GM19395 (cell line): ENCODE results near the gene F2R.

Experiments
- ATAC-seq: cut with Tn5 transposase; IDR thresholded peaks from one replicate; pipeline ENCODE4 v1.9.1; 2021; ENCODE audit warnings: mild to moderate bottlenecking, moderate library complexity; ENCODE audit not compliant: unreplicated experiment

F2R gene

GRCh38 chr5:76690037-76690679, 25.8 kb upstream of the F2R start:
- ATAC-seq, result no peak

- ATAC-seq, result no peak
These were observed 25.0 kb upstream of the F2R start for GRCh38 chr5:76690704-76691466.

- ATAC-seq, result no peak
These were observed 24.3 kb upstream of the F2R start for GRCh38 chr5:76691467-76692273.

GRCh38 chr5:76692274-76692540, 23.7 kb upstream of the F2R start:
- ATAC-seq, result no peak

DNA sequence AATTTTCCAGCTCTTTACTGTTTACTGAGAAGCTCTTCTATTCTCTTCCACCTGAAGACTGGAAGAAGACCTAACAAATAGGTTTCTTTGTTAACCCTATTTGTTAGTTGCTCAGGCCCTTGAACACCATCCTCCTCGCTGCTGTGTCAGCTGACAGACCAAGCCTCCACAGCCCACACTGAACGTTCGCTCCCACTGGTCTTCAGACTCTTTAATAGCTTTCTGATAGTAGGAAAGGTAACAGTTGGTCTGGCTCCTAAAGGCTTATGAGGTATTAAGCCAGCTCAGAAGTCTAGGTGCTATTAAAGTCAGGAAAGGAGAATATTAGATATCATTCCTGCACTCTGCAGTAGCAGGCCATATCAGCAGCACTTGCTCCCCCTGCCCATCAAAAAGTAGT, 23.3 kb upstream of the F2R start:
- no peak for ATAC-seq

DNA sequence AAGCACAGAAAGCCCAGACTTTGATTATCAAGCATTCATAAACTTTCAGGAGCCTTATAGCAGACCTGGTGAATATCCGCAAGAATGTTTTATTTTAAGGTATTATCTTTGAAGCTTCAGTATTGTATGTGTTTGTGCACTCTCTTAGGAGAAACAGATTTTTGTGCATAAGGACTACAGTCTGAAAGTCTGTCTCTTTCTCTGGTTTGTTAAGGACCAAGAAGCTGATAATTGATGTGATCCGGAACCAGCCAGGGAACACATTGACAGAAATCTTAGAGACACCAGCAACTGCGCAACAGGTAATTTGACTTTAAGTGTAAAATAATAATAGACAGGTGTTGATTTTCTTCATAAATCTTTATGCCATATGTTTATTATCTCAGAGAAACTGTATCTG, 22.8 kb upstream of the F2R start:
- ATAC-seq, result no peak

DNA sequence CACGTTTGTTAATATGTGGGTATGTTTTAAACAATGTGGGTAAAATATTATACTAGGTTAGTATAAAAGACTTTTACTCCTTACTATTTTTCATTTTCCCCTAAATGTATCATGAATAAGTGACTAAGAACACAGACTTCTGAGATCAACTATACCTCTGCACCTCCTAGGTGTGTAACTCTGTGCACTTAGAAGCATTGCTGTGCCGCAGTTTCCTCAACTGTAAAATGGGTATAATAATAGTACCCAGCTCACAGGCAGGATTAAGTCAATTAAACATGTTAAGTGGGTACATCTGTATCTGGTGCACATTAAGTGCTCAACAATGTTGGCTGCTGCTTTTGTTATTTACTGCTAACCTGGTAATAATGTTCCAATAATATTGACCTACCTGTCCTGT, 21.6 kb upstream of the F2R start:
- ATAC-seq, result no peak

DNA sequence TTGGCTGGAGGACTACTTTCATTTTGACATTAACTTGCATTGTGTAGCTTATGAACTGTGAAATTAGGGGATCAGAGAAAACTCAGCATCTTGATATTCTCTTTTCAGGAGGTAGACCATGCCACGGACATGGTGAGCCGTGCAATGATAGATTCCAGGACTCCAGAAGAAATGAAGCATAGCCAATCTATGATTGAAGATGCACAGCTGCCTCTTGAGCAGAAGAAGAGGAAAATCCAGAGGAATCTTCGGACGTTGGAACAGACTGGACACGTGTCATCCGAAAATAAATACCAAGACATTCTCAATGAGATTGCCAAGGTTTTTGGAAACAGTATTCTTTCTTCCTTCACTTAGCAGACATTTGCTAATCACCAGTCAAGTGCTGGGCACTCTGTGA, 20.6 kb upstream of the F2R start:
- no peak for ATAC-seq

- no peak for ATAC-seq
These were observed 19.7 kb upstream of the F2R start for GRCh38 chr5:76696251-76696650.

DNA sequence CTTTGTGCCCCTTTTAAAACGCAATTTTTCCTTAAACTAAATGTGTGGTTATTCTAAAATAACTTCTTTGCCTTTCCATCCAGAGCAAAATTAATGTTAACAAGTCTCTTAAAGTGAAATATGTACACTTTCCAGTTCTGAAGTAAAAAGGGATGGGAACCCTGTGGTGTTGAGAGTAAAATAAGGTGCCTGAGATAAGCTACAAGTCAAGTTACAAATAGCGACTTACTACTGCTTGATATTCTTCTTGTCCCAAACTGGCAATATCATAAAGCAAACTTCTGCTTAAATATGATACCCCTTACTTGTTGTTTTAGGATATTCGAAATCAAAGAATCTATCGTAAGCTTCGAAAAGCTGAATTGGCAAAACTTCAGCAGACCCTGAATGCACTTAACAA, 18.3 kb upstream of the F2R start:
- no peak for ATAC-seq

- no peak for ATAC-seq
These were observed 15.4 kb upstream of the F2R start for GRCh38 chr5:76700571-76700970.

DNA sequence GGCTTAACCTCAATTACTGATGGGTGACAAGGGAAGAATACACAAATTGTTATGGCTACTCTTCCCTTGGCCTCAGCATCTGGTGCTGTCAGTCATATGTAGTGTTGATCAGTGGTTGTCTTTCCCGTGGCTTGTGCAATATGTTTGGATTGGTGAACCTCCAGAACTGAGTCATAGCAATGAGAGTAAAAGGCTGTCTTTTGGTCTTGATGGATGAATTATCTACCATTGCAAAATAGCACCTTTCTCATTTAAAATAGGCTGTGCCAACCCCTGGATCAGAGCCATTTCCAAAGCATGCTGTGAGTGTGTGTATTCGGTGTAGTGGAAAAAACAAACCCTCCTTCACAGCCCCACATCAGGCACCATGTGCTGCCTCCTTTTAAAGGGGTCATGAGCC, 14.6 kb upstream of the F2R start:
- no peak for ATAC-seq

GRCh38 chr5:76703707-76704106, 12.2 kb upstream of the F2R start:
- ATAC-seq, result no peak

DNA sequence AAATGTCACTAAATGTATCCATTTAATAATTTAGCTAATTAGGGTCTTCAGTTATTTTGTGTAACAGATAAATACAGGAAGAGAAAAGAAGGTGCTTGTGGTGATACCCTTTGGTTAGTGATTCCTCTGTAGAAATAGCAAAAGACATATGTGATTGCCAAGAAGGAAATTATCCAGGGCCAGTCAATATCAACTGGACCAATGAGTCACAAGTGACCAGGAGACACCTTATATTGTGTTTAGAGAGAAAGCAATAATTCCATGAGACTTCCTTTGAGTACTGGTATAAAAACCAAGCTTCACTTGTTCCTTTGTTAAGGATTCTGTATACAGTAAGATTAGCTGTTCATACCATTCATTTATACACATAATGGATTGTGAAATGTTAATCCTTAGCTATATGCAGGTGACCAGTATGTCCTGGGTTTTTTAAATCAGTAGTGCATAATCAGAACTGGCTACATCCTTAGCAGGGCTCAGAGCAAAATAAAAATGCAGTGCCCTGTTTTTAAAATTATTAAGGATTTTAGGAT, 11.7 kb upstream of the F2R start:
- ATAC-seq, result no peak

DNA sequence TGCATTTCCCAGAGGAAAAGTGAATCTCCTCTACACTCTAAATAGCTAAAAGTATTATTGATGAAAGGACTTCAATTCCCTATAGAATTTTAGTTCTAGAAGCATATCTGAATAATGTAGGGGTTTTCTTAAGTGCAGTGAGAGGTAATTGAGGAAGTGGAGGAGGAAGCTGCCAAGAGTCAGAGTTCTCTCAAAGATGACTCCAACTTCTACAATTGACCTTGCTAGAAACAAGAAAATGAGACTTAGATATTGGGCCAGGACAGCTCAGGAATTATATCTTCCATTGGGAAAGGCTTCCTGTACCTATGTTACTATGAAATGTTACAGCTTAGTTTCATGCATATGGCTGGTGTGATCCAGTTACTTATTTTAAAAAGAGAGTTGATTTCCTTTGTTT, 10.4 kb upstream of the F2R start:
- ATAC-seq, result no peak

DNA sequence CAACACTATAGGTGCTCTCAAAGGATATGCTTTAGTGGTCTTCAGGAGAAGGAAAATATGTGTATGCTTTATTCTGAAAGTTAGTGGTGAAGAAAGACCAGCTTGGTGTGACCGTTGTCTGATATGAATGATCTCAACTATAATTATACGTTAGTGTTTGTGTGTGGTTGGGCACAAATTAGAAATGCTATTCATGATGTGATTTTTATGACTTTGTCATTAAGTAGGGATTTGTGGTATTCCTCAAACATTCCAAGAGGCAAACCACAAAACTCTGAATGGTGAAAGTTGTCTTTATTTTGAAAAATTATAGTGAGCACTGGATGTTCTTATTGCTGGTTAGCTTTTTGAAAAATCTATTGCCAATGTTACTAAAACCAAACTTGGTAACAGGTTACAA, 6.2 kb upstream of the F2R start:
- ATAC-seq, result no peak

DNA sequence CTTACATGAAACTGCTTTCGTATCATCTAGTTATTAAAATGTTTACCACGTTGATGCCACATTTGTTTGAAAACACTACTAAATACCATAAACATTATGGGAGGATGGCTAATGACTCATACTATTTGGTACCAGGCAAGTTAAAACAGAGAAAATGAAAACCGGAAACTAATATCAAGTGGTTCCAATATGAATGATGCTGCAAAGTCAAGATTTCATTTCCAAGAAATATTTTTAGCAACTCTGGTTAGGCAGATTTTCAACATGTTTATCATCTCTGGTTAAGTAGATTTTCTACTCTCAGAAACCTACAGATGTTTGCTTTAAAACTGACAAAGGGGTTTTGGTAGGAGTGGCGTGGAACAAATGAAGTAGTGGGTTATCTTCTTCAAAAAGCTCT, 4.9 kb upstream of the F2R start:
- ATAC-seq, result peak; percentile 39

DNA sequence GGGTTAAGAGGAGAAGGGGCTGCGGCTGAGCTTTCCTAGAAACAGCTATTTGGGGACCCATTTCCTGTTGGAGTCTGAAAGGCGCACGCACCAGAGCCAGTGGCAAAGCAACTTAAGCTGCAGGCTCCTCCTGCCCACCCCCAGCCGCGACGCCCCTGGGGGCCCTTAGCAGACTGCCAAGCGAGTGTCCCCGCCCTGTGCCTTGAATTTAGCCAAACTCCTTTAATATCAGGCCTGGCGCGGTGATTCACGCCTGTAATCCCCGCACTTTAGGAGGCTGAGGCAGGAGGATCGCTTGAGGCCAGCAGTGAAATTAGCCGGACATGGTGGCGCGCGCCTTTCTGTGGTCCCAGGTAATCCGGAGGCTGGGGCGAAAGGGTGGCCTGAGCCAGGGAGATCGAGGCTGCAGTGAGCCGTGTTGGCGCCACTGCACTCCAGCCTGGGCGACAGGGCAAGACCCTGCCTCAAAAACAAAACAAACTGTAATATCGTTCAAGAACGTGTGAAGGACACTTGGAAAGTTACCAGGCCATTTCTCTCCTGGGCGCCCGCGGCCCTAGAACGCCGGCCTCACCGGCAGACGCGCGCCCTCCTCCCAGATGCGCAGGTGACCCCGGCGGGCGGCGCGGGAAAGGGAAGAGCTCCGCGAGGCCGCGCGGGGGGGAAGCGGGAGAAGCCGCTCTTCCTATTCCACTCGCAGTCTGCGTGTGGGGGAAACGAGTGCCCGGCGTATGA, 1.0 kb upstream of the F2R start:
- ATAC-seq, result no peak

GRCh38 chr5:76715486-76715735, 515 bp upstream of the F2R start:
- no peak for ATAC-seq

GRCh38 chr5:76716456-76717157, 681 bp downstream of the F2R start:
- ATAC-seq, result no peak
